Bronchial epithelial cell (primary cell): ENCODE measurements around the gene NPFFR1. TPM values are rescaled to one million over a fixed set of nuclear protein-coding genes. Genes with fewer than 3 reads are reported as not detected.
"Not testable (repeated sequence)": the region's sequence is repeated elsewhere in the genome, so short reads cannot be mapped to it uniquely, and the experiment has no call there.

Experiments
- DNase-seq: peaks from one replicate; pipeline ENCODE4 v3.0.0-alpha.2; 2010; ENCODE audit warnings: low read depth
- FAIRE-seq: peaks from 2 replicates; lab custom pipeline; 2011; peaks lifted over from hg19 to GRCh38; lab: Jason Lieb, UNC
- H3K27me3 ChIP-seq: 2 replicates; pipeline ENCODE4 v1.5.1; 2011; ENCODE audit warnings: low read length; ENCODE audit not compliant: control insufficient read depth, insufficient read depth
- H3K36me3 ChIP-seq: 2 replicates; pipeline ENCODE4 v1.5.1; 2011; ENCODE audit warnings: low read length; ENCODE audit not compliant: control insufficient read depth, insufficient read depth
- H3K4me3 ChIP-seq: 2 replicates; pipeline ENCODE4 v1.5.1; 2011; ENCODE audit warnings: mild to moderate bottlenecking, low read depth, low read length, control low read depth
- total RNA-seq: library from RNA; depleted of rRNA; stranded (reverse); fragments of >200 nt; gene quantifications from 2 replicates; pipeline ENCODE4 v1.2.1, GENCODE V29; 2014
- TF ChIP-seq, protein P1 (sequence below): IDR thresholded peaks from 2 replicates; pipeline ENCODE4 v1.5.1; 2011; ENCODE audit warnings: mild to moderate bottlenecking, moderate library complexity, low read length, control low read depth, inconsistent platforms; ENCODE audit not compliant: insufficient read depth, severe bottlenecking

Gene NPFFR1
- total RNA-seq, 1 donor from 2014 or later: not detected

DNA sequence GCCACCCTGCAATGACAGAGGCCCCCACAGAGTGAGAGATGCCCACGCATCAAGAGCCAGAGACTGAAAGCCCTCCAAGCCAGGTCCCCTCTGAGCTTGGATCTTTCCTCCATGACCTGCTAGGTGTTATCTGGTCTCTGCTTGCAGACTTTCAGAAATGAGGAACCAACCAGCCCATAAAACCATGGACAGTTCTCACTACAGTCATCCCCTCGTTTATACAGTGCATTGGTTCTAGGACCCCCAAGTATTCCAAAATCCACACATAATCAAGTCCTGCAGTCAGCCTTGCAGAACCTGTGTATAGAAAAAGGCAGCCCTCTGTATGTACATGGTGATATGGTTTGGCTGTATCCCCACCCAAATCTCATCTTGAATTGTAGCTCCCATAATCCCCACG is 23.1 kb downstream of the NPFFR1 start:
- FAIRE-seq (no peak), DNase-seq (no peak)
- H3K27me3 ChIP-seq: no peaks in the 10 kb centered on the region
- no peaks in the 10 kb centered on the region for H3K36me3 ChIP-seq
- TF ChIP-seq, protein P1, sequence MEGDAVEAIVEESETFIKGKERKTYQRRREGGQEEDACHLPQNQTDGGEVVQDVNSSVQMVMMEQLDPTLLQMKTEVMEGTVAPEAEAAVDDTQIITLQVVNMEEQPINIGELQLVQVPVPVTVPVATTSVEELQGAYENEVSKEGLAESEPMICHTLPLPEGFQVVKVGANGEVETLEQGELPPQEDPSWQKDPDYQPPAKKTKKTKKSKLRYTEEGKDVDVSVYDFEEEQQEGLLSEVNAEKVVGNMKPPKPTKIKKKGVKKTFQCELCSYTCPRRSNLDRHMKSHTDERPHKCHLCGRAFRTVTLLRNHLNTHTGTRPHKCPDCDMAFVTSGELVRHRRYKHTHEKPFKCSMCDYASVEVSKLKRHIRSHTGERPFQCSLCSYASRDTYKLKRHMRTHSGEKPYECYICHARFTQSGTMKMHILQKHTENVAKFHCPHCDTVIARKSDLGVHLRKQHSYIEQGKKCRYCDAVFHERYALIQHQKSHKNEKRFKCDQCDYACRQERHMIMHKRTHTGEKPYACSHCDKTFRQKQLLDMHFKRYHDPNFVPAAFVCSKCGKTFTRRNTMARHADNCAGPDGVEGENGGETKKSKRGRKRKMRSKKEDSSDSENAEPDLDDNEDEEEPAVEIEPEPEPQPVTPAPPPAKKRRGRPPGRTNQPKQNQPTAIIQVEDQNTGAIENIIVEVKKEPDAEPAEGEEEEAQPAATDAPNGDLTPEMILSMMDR: no peak
- no peak overlapping the region for H3K4me3 ChIP-seq

DNA sequence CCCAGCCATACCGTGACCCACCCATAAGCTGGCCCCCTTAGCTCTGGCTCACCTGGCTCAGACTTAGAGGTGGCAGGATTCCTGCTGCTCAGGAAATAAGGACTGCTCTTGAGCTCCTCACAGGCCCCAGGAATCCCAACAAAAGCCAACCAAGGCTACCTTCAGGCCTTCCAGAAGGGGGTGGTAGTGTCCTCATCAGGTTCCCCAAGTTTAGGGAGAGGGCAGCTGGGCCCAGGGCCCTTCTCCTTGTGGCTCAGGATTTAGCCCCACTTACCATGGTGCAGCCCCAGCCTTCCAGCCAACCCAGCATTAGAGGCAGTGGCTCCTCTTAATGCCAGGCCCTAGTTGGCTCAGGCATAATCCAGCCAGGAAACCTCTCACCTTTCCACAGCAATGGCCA is 23.5 kb downstream of the NPFFR1 start:
- FAIRE-seq (no peak), DNase-seq (no peak)
- TF ChIP-seq, protein P1: no peak

DNA sequence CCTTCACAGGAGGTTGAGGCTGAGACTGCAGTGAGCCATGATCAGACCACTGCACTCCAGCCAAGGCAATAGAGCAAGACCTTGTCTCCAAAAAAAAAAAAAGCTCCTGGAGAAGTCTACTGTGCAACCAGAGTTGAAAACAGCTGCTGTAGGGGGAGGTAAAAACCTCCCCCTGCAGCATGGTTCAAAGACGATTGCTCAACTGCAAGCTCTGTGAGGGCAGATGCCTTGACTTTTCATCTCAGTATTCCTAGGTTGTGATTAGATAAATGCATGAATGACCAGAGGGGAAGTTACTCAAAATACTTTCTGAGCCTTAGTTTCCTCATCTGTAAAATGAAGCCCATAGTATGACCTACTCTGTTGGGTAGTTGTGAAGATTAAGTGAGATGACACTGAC is 25.6 kb downstream of the NPFFR1 start:
- FAIRE-seq (no peak), DNase-seq (no peak)
- Histone ChIP-seq H3K4me3 (no peak overlapping the region), H3K36me3 (no peaks in the 10 kb centered on the region), H3K27me3 (peaks cover 11% of the 10 kb centered on the region)
- TF ChIP-seq, protein P1: no peak

More for the DNA sequence above, 23.5 kb downstream of the NPFFR1 start:
- H3K27me3 ChIP-seq: peaks cover 4% of the 10 kb centered on the region
- no peaks in the 10 kb centered on the region for H3K36me3 ChIP-seq
- H3K4me3 ChIP-seq: no peak overlapping the region

DNA sequence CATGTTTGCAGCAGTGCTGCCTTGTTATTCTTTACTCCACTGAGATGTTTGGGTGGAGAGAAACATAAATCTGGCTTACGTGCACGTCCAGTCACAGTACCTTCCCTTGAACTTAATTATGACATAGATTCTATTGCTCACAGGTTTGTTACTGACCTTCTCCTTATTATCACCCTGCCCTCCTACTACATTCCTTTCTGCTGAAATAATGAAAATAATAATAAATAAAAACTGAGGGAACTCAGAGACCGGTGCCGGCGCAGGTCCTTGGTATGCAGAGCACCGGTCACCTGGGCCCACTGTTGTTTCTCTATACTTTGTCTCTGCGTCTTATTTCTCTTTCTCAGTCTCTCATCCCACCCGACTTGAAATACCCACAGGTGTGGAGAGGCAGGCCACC is 26.0 kb downstream of the NPFFR1 start:
- peaks cover 11% of the 10 kb centered on the region for H3K27me3 ChIP-seq
- H3K4me3 ChIP-seq, H3K36me3 ChIP-seq, FAIRE-seq: not testable (repeated sequence)
- peak; percentile 21 for DNase-seq

DNA sequence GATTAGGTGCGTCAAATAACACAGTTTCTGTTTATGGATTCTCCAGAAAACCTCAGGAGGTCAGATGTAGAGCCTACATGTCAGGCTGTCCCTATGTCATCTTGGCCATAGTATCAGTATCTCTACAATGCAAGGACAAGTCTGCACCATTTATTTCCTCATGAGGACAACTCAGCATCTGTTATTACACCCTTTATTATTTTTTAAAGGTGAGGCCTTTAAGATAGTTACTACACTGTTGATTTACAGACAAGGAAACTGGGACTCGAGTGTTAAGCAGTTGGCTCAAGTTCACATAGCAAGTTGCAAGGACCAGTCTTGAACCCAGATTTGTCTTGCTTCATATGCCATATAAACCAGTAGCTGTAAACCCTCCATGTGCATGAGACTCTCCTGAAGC is 27.3 kb downstream of the NPFFR1 start:
- H3K4me3 ChIP-seq: no peak overlapping the region
- FAIRE-seq: no peak
- DNase-seq: no peak
- TF ChIP-seq, protein P1: no peak
- no peaks in the 10 kb centered on the region for H3K36me3 ChIP-seq
- H3K27me3 ChIP-seq: peaks cover 11% of the 10 kb centered on the region

DNA sequence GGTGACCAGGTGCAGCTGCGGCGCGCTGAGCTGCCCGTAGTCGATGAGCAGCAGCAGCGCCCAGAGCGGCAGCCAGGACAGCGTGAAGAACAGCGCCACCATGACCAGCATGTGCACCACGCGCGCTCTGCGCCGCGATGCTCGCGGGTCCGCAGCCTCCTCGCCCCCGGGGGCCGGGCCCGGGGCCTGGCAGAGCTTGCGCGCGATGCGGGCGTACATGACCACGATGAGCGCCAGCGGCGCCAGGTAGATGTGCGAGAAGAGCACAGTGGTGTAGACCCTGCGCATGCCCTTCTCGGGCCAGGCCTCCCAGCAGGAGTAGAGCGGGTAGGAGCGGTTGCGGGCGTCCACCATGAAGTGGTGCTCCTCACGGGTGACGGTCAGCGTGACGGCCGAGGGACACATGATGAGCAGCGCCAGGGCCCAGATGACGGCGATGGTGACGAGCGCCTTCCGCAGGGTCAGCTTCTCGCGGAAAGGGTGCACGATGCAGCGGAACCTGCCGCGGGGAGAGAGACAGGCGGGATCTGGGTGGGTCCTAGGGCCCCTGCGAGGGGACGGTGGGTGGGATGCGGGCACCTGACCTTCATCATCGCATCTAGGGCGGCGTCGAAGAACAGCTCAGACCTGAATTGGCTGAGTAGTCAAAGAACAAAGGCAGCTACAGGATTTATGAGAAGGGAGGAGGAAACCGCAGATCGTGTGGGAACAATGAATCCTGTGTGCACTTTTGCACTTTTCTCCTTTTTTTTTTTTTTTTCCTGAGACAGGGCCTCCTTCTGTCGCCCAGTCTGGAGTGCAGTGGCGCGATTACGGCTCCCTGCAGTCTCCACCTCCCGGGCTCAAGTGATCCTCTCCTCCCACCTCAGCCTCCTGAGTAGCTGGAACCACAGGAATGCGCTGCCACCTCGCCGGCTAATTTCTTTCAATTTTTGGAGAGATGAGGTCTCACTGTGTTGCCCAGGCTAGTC is 28.2 kb downstream of the NPFFR1 start:
- no peak for FAIRE-seq
- Histone ChIP-seq H3K27me3 (peaks cover 11% of the 10 kb centered on the region), H3K36me3 (no peaks in the 10 kb centered on the region), H3K4me3 (no peak overlapping the region)
- peak; percentile 62 for DNase-seq
- TF ChIP-seq, protein P1: no peak
